Keratinocyte (primary cell): ENCODE measurements around the gene PTPA. TPM values are rescaled to one million over a fixed set of nuclear protein-coding genes. Genes with fewer than 3 reads are reported as not detected.

Experiments used
- DNase-seq: peaks from one replicate; pipeline ENCODE4 v3.0.0-alpha.2; 2011; ENCODE audit warnings: low read depth, missing footprints, low spot score
- FAIRE-seq: peaks from 2 replicates; lab custom pipeline; 2011; peaks lifted over from hg19 to GRCh38; lab: Jason Lieb, UNC
- H2AFZ ChIP-seq: 2 replicates; pipeline ENCODE4 v1.6.0; 2012; ENCODE audit warnings: low read length, control low read depth, inconsistent platforms; ENCODE audit not compliant: control insufficient read depth
- H3K27ac ChIP-seq: 2 replicates; pipeline ENCODE4 v1.5.1; 2011; ENCODE audit warnings: low read length; ENCODE audit not compliant: control insufficient read depth, insufficient read depth
- H3K27me3 ChIP-seq: 3 replicates; pipeline ENCODE4 v1.6.0; 2011; ENCODE audit warnings: low read length; ENCODE audit not compliant: control insufficient read depth, insufficient read depth; ENCODE audit errors: extremely low read depth
- H3K36me3 ChIP-seq, 2 experiments: 2 replicates in 1 of 2; 3 replicates in 1 of 2; pipeline ENCODE4 v1.5.1; 2011; ENCODE audit warnings: low read length in 2 of 2, mild to moderate bottlenecking in 1 of 2; ENCODE audit not compliant: control insufficient read depth in 2 of 2, insufficient read depth in 2 of 2; ENCODE audit errors: extremely low read depth in 1 of 2
- H3K4me1 ChIP-seq: 3 replicates; pipeline ENCODE4 v1.5.1; 2011; ENCODE audit warnings: low read length; ENCODE audit not compliant: control insufficient read depth, insufficient read depth; ENCODE audit errors: extremely low read depth
- H3K4me2 ChIP-seq: 3 replicates; pipeline ENCODE4 v1.6.0; 2011; ENCODE audit warnings: low read depth, low read length; ENCODE audit not compliant: control insufficient read depth, insufficient read depth; ENCODE audit errors: extremely low read depth
- H3K4me3 ChIP-seq, 3 experiments: fragments of 200-600 bp in 1 of 3; sonication (generic) in 1 of 3; 2 replicates in 2 of 3; 3 replicates in 1 of 3; pipeline ENCODE4 v1.5.1; 2011 to 2016; ENCODE audit warnings: low read length in 3 of 3, mild to moderate bottlenecking in 3 of 3, control low read depth in 2 of 3, inconsistent platforms in 1 of 3, low read depth in 1 of 3, mixed read lengths in 1 of 3, mixed run types in 1 of 3, moderate library complexity in 1 of 3; ENCODE audit not compliant: control insufficient read depth in 2 of 3, insufficient read depth in 2 of 3; ENCODE audit errors: extremely low read depth in 1 of 3
- H3K79me2 ChIP-seq: 2 replicates; pipeline ENCODE4 v1.6.0; 2012; ENCODE audit warnings: low read length; ENCODE audit not compliant: control insufficient read depth, insufficient read depth
- H3K9ac ChIP-seq: 3 replicates; pipeline ENCODE4 v1.6.0; 2011; ENCODE audit warnings: low read length; ENCODE audit not compliant: control insufficient read depth, insufficient read depth; ENCODE audit errors: extremely low read depth
- H3K9me1 ChIP-seq: 3 replicates; pipeline ENCODE4 v1.6.0; 2011; ENCODE audit warnings: low read length; ENCODE audit not compliant: control insufficient read depth, insufficient read depth; ENCODE audit errors: extremely low read depth
- H3K9me3 ChIP-seq: 2 replicates; pipeline ENCODE4 v1.5.1; 2012; ENCODE audit warnings: low read depth, low read length; ENCODE audit not compliant: control insufficient read depth
- H4K20me1 ChIP-seq: 3 replicates; pipeline ENCODE4 v1.6.0; 2011; ENCODE audit warnings: low read length; ENCODE audit not compliant: control insufficient read depth, insufficient read depth; ENCODE audit errors: extremely low read depth
- EZH2 ChIP-seq: IDR thresholded peaks from one replicate; pipeline ENCODE4 v1.6.1; 2012; ENCODE audit warnings: inconsistent platforms, mild to moderate bottlenecking, low read length, moderate library complexity
- dilution Hi-C: fragments of 300-500 bp; cut with MboI; formaldehyde crosslinking; loops from one replicate; pipeline ENCODE4 v1.7.0; 2020; ENCODE audit warnings: low sequenced_read_pairs; ENCODE audit not compliant: extremely low pct_ligation_motif_present
- polyA minus RNA-seq, 3 experiments: library from RNA; depleted of rRNA, polyadenylated mRNA; stranded (reverse); fragments of >200 nt; gene quantifications; 1 replicate in 1 of 3; 2 replicates in 1 of 3; 3 replicates in 1 of 3; pipeline ENCODE4 v1.2.3, GENCODE V29; 2011
- polyA plus RNA-seq, 5 experiments: library from polyadenylated mRNA; depleted of rRNA in 3 of 5; stranded (reverse) in 3 of 5; stranded (forward) in 1 of 5; unstranded in 1 of 5; fragments of >200 nt; gene quantifications; 1 replicate in 1 of 5; 2 replicates in 3 of 5; 3 replicates in 1 of 5; pipeline versions ENCODE4 v1.2.1 to v1.2.3, GENCODE V29; 2011 to 2012; ENCODE audit warnings: missing spikeins in 2 of 5, low read depth in 1 of 5, low replicate concordance in 1 of 5
- TF ChIP-seq, protein P1 (sequence below), 3 experiments: IDR thresholded peaks in 1 of 3; conservative IDR thresholded peaks in 1 of 3; optimal IDR thresholded peaks in 1 of 3; 2 replicates in 2 of 3; 3 replicates in 1 of 3; pipeline versions ENCODE3 to v1.5.1; 2011; ENCODE audit warnings: low read length in 3 of 3, mild to moderate bottlenecking in 3 of 3, moderate library complexity in 2 of 3, control low read depth in 1 of 3, inconsistent platforms in 1 of 3; ENCODE audit not compliant: insufficient read depth in 2 of 3; ENCODE audit errors: extremely low read depth in 1 of 3

Gene PTPA
- 86.8 to 127 TPM (median 98.0 TPM) in 3 replicates for polyA plus RNA-seq
- polyA plus RNA-seq (2011; ENCODE audit: low read depth), result 14.6 TPM
- 80.8 and 81.8 TPM in 2 replicates for polyA plus RNA-seq (2011; cell fraction: cytosol; rRNA removed)
- polyA plus RNA-seq (2011; cell fraction: nucleus; rRNA removed), result 77.5 and 93.2 TPM in 2 replicates
- 43.8 and 93.0 TPM in 2 replicates for polyA plus RNA-seq (2012; ENCODE audit: low replicate concordance)
- polyA minus RNA-seq, result 113 to 151 TPM (median 121 TPM) in 3 replicates
- polyA minus RNA-seq (2011; cell fraction: cytosol; rRNA and poly(A)+ RNA removed), result 77.1 TPM
- 43.4 and 67.5 TPM in 2 replicates for polyA minus RNA-seq (2011; cell fraction: nucleus; rRNA and poly(A)+ RNA removed)

- peaks cover 17% of the 10 kb centered on the region for H3K4me1 ChIP-seq
- peaks cover 37% of the 10 kb centered on the region for H3K79me2 ChIP-seq
- no peaks in the 10 kb centered on the region for H4K20me1 ChIP-seq
- H3K4me3 ChIP-seq, result peak within 1 kb of the TSS; percentile 94 to 97 (median 96)
- FAIRE-seq (no peak), DNase-seq (peak; percentile 68)
- TF ChIP-seq, protein P1, sequence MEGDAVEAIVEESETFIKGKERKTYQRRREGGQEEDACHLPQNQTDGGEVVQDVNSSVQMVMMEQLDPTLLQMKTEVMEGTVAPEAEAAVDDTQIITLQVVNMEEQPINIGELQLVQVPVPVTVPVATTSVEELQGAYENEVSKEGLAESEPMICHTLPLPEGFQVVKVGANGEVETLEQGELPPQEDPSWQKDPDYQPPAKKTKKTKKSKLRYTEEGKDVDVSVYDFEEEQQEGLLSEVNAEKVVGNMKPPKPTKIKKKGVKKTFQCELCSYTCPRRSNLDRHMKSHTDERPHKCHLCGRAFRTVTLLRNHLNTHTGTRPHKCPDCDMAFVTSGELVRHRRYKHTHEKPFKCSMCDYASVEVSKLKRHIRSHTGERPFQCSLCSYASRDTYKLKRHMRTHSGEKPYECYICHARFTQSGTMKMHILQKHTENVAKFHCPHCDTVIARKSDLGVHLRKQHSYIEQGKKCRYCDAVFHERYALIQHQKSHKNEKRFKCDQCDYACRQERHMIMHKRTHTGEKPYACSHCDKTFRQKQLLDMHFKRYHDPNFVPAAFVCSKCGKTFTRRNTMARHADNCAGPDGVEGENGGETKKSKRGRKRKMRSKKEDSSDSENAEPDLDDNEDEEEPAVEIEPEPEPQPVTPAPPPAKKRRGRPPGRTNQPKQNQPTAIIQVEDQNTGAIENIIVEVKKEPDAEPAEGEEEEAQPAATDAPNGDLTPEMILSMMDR (optimal IDR thresholded peaks at IDR 0.05 in 1 of 3, IDR thresholded peaks at IDR 0.05 in 1 of 3, conservative IDR thresholded peaks at IDR 0.05 in 1 of 3; ENCODE audit: extremely low read depth in 1 of 3, insufficient read depth in 2 of 3, low read length in 3 of 3), result peak in 1 of 3 experiments; percentile 6
- TF ChIP-seq EZH2, result no peak
- peak within 1 kb of the TSS; percentile 96 for H2AFZ ChIP-seq
- H3K9ac ChIP-seq, result peak within 1 kb of the TSS; percentile 88
- H3K4me2 ChIP-seq, result peak within 1 kb of the TSS; percentile 100
- H3K9me3 ChIP-seq, result no peaks in the 10 kb centered on the region
- peak within 1 kb of the TSS; percentile 92 for H3K27ac ChIP-seq
- H3K9me1 ChIP-seq, result no peaks in the 10 kb centered on the region
- H3K36me3 ChIP-seq, result no peaks in the 10 kb centered on the region
- H3K27me3 ChIP-seq, result peaks cover 15% of the 10 kb centered on the region
- dilution Hi-C loops, result no loop called here
Observed at GRCh38 chr9:129110740-129111527, at the start of gene PTPA, which contains the start of gene CRAT. Gene PTPA (plus strand): TSS chr9:129111415. CDS start chr9:129111601, 186 bp downstream. Gene CRAT (minus strand): TSS chr9:129110793. CDS start chr9:129110509, 284 bp downstream.

- no peaks in the 10 kb centered on the region for H4K20me1 ChIP-seq
- H3K4me1 ChIP-seq, result no peaks in the 10 kb centered on the region
- H3K27me3 ChIP-seq, result no peaks in the 10 kb centered on the region
- dilution Hi-C loops, result no loop called here
- no peaks in the 10 kb centered on the region for H3K9me1 ChIP-seq
- no peaks in the 10 kb centered on the region for H3K9me3 ChIP-seq
- H3K27ac ChIP-seq, result no peak overlapping the region
- no peak overlapping the region for H3K9ac ChIP-seq
- H3K36me3 ChIP-seq, result peaks cover 25 to 36% of the 10 kb centered on the region in 2 experiments
- no peak overlapping the region for H3K4me3 ChIP-seq
- no peaks in the 10 kb centered on the region for H3K79me2 ChIP-seq
- no peak for TF ChIP-seq EZH2
- TF ChIP-seq, protein P1 (optimal IDR thresholded peaks at IDR 0.05 in 1 of 3, IDR thresholded peaks at IDR 0.05 in 1 of 3, conservative IDR thresholded peaks at IDR 0.05 in 1 of 3; ENCODE audit: extremely low read depth in 1 of 3, insufficient read depth in 2 of 3, low read length in 3 of 3), result no peak
- no peak overlapping the region for H3K4me2 ChIP-seq
- no peak overlapping the region for H2AFZ ChIP-seq
- FAIRE-seq (no peak), DNase-seq (no peak)
Observed at GRCh38 chr9:129063061-129063460, 48.2 kb upstream of the PTPA start.
